PC-3 (cell line): ENCODE data around the gene PEAK3. TPM values are rescaled to one million over a fixed set of nuclear protein-coding genes. Genes with fewer than 3 reads are reported as not detected.

Experiments
- ATAC-seq: fragments of 200-7000 bp; cut with Tn5 transposase; 2 replicates; pipeline ENCODE4 v1.9.1; 2020; ENCODE audit warnings: mild to moderate bottlenecking, moderate library complexity
- BruUV-seq: library from RNA; stranded (reverse); fragments of 400-500 nt; replicated peaks from 2 replicates; lab custom pipeline; 2021; lab: Mats Ljungman, UMichigan
- CTCF ChIA-PET: fragments of 300-600 bp; sonication (Branson Sonifier 250); formaldehyde crosslinking; loops from one replicate; lab custom pipeline; 2022; ENCODE audit warnings: antibody characterized with exemption; lab: Charles Lee
- POLR2A ChIA-PET: fragments of 300-600 bp; sonication (Branson Sonifier 250); formaldehyde crosslinking; loops from one replicate; lab custom pipeline; 2022; ENCODE audit warnings: antibody characterized with exemption; ENCODE audit not compliant: unreplicated experiment; lab: Charles Lee
- DNase-seq: peaks from one replicate; pipeline ENCODE4 v3.0.0-alpha.2; 2015
- H2AFZ ChIP-seq: fragments of 300-600 bp; sonication (generic); 2 replicates; pipeline ENCODE4 v1.6.0; 2016; ENCODE audit warnings: antibody characterized with exemption, low read length
- H3F3A ChIP-seq: fragments of 300-600 bp; sonication (generic); one replicate; pipeline ENCODE4 v1.6.0; 2017; ENCODE audit warnings: antibody characterized with exemption, low read length, control low read depth, mild to moderate bottlenecking; ENCODE audit not compliant: unreplicated experiment
- H3K27ac ChIP-seq: fragments of 300-600 bp; sonication (generic); 2 replicates; pipeline ENCODE4 v1.5.1; 2016; ENCODE audit warnings: mild to moderate bottlenecking, low read length
- H3K27me3 ChIP-seq: fragments of 300-600 bp; sonication (generic); 2 replicates; pipeline ENCODE4 v1.6.1; 2016; ENCODE audit warnings: low read length, mixed read lengths
- H3K36me3 ChIP-seq: fragments of 300-600 bp; sonication (generic); 2 replicates; pipeline ENCODE4 v1.6.1; 2016; ENCODE audit warnings: low read depth, mixed run types, low read length, mixed read lengths
- H3K4me1 ChIP-seq: fragments of 300-600 bp; sonication (generic); 2 replicates; pipeline ENCODE4 v1.5.1; 2016; ENCODE audit warnings: low read length; ENCODE audit not compliant: insufficient read depth
- H3K4me2 ChIP-seq: fragments of 300-600 bp; sonication (generic); 2 replicates; pipeline ENCODE4 v1.6.0; 2016; ENCODE audit warnings: low read length
- H3K4me3 ChIP-seq: fragments of 300-600 bp; sonication (generic); 2 replicates; pipeline ENCODE4 v1.5.1; 2016; ENCODE audit warnings: mild to moderate bottlenecking, low read length, mixed read lengths
- H3K79me2 ChIP-seq: fragments of 300-600 bp; sonication (generic); 2 replicates; pipeline ENCODE4 v1.6.1; 2017; ENCODE audit warnings: low read length, mixed read lengths
- H3K9ac ChIP-seq: fragments of 300-600 bp; sonication (generic); 2 replicates; pipeline ENCODE4 v1.6.0; 2016; ENCODE audit warnings: mild to moderate bottlenecking, low read length
- H3K9me2 ChIP-seq: fragments of 300-600 bp; sonication (generic); replicated peaks from 2 replicates; pipeline ENCODE4 v1.6.1; 2016; ENCODE audit warnings: mixed run types, low read length, mixed read lengths
- H3K9me3 ChIP-seq: fragments of 300-600 bp; sonication (generic); 2 replicates; pipeline ENCODE4 v1.6.1; 2016; ENCODE audit warnings: low read length, mixed read lengths
- H4K20me1 ChIP-seq: fragments of 300-600 bp; sonication (generic); 2 replicates; pipeline ENCODE4 v1.6.1; 2016; ENCODE audit warnings: low read length, mixed read lengths
- EZH2 ChIP-seq: fragments of 300-600 bp; sonication (generic); IDR thresholded peaks from one replicate; pipeline ENCODE4 v1.6.1; 2017; ENCODE audit warnings: antibody characterized with exemption, mild to moderate bottlenecking, low read length; ENCODE audit not compliant: unreplicated experiment
- EZH2phosphoT487 ChIP-seq: fragments of 300-600 bp; sonication (generic); IDR thresholded peaks from 2 replicates; pipeline ENCODE4 v1.6.1; 2018; ENCODE audit warnings: mild to moderate bottlenecking, antibody characterized with exemption, low read length, borderline replicate concordance
- intact Hi-C: fragments of 100-400 bp; cut with micrococcal nuclease; formaldehyde crosslinking; loops from 2 replicates; pipeline ENCODE4 v1.9.0; 2023
- total RNA-seq: library from RNA; depleted of rRNA; stranded (reverse); fragments of >200 nt; gene quantifications from 2 replicates; pipeline ENCODE4 v1.2.3, GENCODE V29; 2014
- TF ChIP-seq, protein P1 (sequence below): fragments of 300-600 bp; sonication (generic); conservative IDR thresholded peaks from 2 replicates; pipeline ENCODE4 v1.5.1; 2017; ENCODE audit warnings: antibody characterized with exemption, low read depth, mild to moderate bottlenecking, low read length

The PEAK3 gene
- total RNA-seq, 1 experiment from 2014 or later = not detected

- no peaks in the 10 kb centered on the region for H3K4me1 ChIP-seq
- no peaks in the 10 kb centered on the region for H3K9me3 ChIP-seq
- peaks cover 12% of the 10 kb centered on the region for H3K79me2 ChIP-seq
- DNase-seq (no peak), ATAC-seq (no peak)
- H4K20me1 ChIP-seq = no peaks in the 10 kb centered on the region
- no peaks in the 10 kb centered on the region for H3K9me2 ChIP-seq
- intact Hi-C loops = no loop called here
- no peaks in the 10 kb centered on the region; the same call in 1 of the 2 replicates for H3K36me3 ChIP-seq
- ChIA-PET CTCF (interaction anchor here (0.5 kb wide), 1 partner anchor 254 kb away, joined by 3 read pairs; no protein-coding TSS in a partner anchor), POLR2A (no interaction called here)
- H3K27me3 ChIP-seq = no peaks in the 10 kb centered on the region
- BruUV-seq = no TSS peak
- TF ChIP-seq, protein P1, sequence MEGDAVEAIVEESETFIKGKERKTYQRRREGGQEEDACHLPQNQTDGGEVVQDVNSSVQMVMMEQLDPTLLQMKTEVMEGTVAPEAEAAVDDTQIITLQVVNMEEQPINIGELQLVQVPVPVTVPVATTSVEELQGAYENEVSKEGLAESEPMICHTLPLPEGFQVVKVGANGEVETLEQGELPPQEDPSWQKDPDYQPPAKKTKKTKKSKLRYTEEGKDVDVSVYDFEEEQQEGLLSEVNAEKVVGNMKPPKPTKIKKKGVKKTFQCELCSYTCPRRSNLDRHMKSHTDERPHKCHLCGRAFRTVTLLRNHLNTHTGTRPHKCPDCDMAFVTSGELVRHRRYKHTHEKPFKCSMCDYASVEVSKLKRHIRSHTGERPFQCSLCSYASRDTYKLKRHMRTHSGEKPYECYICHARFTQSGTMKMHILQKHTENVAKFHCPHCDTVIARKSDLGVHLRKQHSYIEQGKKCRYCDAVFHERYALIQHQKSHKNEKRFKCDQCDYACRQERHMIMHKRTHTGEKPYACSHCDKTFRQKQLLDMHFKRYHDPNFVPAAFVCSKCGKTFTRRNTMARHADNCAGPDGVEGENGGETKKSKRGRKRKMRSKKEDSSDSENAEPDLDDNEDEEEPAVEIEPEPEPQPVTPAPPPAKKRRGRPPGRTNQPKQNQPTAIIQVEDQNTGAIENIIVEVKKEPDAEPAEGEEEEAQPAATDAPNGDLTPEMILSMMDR = no peak
- TF ChIP-seq EZH2 = no peak
- no peak for TF ChIP-seq EZH2phosphoT487
- H3K4me2 ChIP-seq = no peak overlapping the region
- no peak overlapping the region for H3K27ac ChIP-seq
- no peak overlapping the region for H3K4me3 ChIP-seq
- no peak overlapping the region for H2AFZ ChIP-seq
- H3K9ac ChIP-seq = no peak overlapping the region
- H3F3A ChIP-seq = no peaks in the 10 kb centered on the region
Measured at GRCh38 chr19:2321565-2322283, 39.7 kb upstream of the PEAK3 start.

DNA sequence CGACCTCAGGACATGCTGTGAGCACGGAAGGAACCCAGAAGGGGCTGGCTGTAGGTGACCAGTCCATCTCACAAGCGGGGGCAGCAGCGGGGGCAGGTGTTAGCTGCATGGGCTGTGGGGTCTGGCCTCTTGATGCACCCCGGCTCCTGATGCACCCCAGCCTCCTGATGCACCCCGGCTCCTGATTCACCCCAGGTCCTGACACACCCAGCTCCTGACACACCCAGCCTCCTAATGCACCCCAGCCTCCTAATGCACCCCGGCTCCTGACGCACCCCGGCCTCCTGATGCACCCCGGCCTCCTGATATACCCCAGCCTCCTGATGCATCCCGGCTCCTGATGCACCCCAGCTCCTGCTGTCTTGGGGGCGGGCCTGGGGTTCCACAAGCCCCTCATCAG lies 39.0 kb upstream of the PEAK3 start:
- no peak overlapping the region for H3K9ac ChIP-seq
- H3K4me1 ChIP-seq = no peaks in the 10 kb centered on the region
- ChIA-PET POLR2A (no interaction called here), CTCF (no interaction called here)
- no peak for TF ChIP-seq EZH2phosphoT487
- TF ChIP-seq, protein P1 = no peak
- no peak for TF ChIP-seq EZH2
- no peaks in the 10 kb centered on the region for H3K9me2 ChIP-seq
- no peak overlapping the region for H3K4me3 ChIP-seq
- ATAC-seq (no peak), DNase-seq (no peak)
- H3K27me3 ChIP-seq = no peaks in the 10 kb centered on the region
- intact Hi-C loops = no loop called here
- H3K36me3 ChIP-seq = no peaks in the 10 kb centered on the region; the same call in 1 of the 2 replicates
- no peak overlapping the region for H3K4me2 ChIP-seq
- no peaks in the 10 kb centered on the region for H3K9me3 ChIP-seq
- peaks cover 5% of the 10 kb centered on the region; the same call in 1 of the 2 replicates for H3K79me2 ChIP-seq
- H4K20me1 ChIP-seq = no peaks in the 10 kb centered on the region
- H2AFZ ChIP-seq = no peak overlapping the region
- no peaks in the 10 kb centered on the region for H3F3A ChIP-seq
- H3K27ac ChIP-seq = no peak overlapping the region
- BruUV-seq = no TSS peak

DNA sequence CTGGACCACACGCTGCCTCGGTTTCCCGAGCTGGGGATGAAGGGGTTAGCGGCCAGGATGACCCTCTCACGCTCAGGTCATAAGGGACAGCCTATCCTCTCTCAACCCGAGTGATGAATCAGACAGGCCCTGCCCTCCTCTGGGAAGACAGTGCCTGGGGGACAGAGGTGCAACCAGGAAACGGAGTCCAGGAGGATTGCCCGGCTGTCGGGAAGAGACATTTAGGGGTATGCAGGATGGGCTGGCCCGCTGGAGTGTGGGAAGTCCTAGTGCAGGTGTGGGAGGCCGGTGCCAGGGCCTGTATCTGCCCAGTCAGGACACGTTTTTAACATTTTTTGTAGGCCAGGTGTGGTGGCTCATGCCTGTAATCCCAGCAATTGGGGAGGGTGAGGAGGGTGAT lies 38.1 kb upstream of the PEAK3 start:
- no peak overlapping the region for H3K4me2 ChIP-seq
- DNase-seq (no peak), ATAC-seq (no peak)
- intact Hi-C loops = no loop called here
- H3K4me3 ChIP-seq = no peak overlapping the region
- no peaks in the 10 kb centered on the region for H3K9me2 ChIP-seq
- H3K9me3 ChIP-seq = no peaks in the 10 kb centered on the region
- no peak overlapping the region for H3K27ac ChIP-seq
- no TSS peak for BruUV-seq
- ChIA-PET POLR2A (no interaction called here), CTCF (no interaction called here)
- H3F3A ChIP-seq = no peaks in the 10 kb centered on the region
- no peaks in the 10 kb centered on the region for H3K36me3 ChIP-seq
- no peak overlapping the region for H2AFZ ChIP-seq
- no peaks in the 10 kb centered on the region for H3K79me2 ChIP-seq
- no peaks in the 10 kb centered on the region for H3K4me1 ChIP-seq
- TF ChIP-seq, protein P1 = no peak
- TF ChIP-seq EZH2phosphoT487 (no peak), EZH2 (no peak)
- H4K20me1 ChIP-seq = no peaks in the 10 kb centered on the region
- H3K27me3 ChIP-seq = no peaks in the 10 kb centered on the region
- H3K9ac ChIP-seq = no peak overlapping the region
